ENCODE data around the gene ARMH3.

DNA sequence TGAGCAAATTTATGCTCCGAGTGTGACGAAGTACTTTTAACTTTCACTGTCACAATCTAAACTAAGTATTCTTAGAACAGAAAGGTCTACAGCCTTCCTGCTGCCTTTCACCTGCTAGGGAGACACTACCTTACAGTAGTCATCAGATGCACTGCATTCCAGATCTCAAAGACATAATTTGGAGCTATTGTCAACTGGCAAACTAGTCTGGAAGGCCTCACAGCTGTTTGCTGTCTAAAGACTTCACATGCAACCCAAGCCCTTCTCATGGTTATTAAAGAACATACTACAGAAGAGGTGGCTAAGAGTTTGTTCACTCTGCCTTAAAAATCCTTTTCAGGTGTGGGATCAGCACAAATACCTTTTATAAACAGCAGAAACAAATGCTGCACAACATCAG is 120.5 kb downstream of the ARMH3 start:
- TF ChIP-seq CTCF (IDR thresholded peaks at IDR 0.05) = no peak
- TF ChIP-seq POLR2A (IDR thresholded peaks at IDR 0.05) = no peak
- no peak for TF ChIP-seq POLR2AphosphoS5 (IDR thresholded peaks at IDR 0.05)

Data from stomach (tissue), 4 donors.